HPDE6-E6E7 (cell line): ENCODE measurements around the gene ZNF695.

Experiments
- DNase-seq: peaks from one replicate; pipeline ENCODE4 v3.0.0; 2011; ENCODE audit warnings: missing footprints; ENCODE audit errors: extremely low spot score

The ZNF695 gene

GRCh38 chr1:246959944-246960693, 47.7 kb downstream of the ZNF695 start:
- no peak for DNase-seq

- DNase-seq = no peak
Measured at GRCh38 chr1:246954126-246954525, 53.7 kb downstream of the ZNF695 start.

GRCh38 chr1:246951413-246951812, 56.4 kb downstream of the ZNF695 start:
- no peak for DNase-seq

GRCh38 chr1:246949956-246950355, 57.9 kb downstream of the ZNF695 start:
- DNase-seq = no peak

- no peak for DNase-seq
Measured at GRCh38 chr1:246947255-246947654, 60.6 kb downstream of the ZNF695 start.

GRCh38 chr1:246946366-246946765, 61.5 kb downstream of the ZNF695 start:
- no peak for DNase-seq
